Measurements from ENCODE around the gene GIGYF2. TPM values are rescaled to one million over a fixed set of nuclear protein-coding genes. Genes with fewer than 3 reads are reported as not detected.
A peak's percentile ranks its signal among the peaks of the same experiment; 100 is the strongest.

Gene GIGYF2
- total and polyA plus RNA-seq, 2 of the 13 experiments (the other 11 are each of a cell fraction or from before 2014, with no cell fraction given) = 44.9 to 73.5 TPM

GRCh38 chr2:232857158-232857563 lies 160.0 kb downstream of the GIGYF2 start (continued):
- TF ChIP-seq BCLAF1 (IDR thresholded peaks at IDR 0.05) = no peak
- TF ChIP-seq ZNF644 (CRISPR knock-in tag; IDR thresholded peaks at IDR 0.05; ENCODE audit: low read depth) = peak; percentile 96
- TF ChIP-seq ETV5 (CRISPR knock-in tag; IDR thresholded peaks at IDR 0.05; ENCODE audit: borderline replicate concordance) = peak; percentile 40; the same call in 1 of the 2 replicates
- TF ChIP-seq RBM39 (IDR thresholded peaks at IDR 0.05; ENCODE audit: low read depth, low read length, poor library complexity, severe bottlenecking) = no peak
- TF ChIP-seq AHDC1 (CRISPR knock-in tag; IDR thresholded peaks at IDR 0.05; ENCODE audit: borderline replicate concordance) = peak; percentile 85; the same call in 1 of the 2 replicates
- peak; percentile 61 for TF ChIP-seq NFYB (CRISPR knock-in tag; IDR thresholded peaks at IDR 0.05)
- peak; percentile 34; the same call in 1 of the 2 replicates for TF ChIP-seq ZNF749 (CRISPR knock-in tag; IDR thresholded peaks at IDR 0.05; ENCODE audit: borderline replicate concordance)
- TF ChIP-seq SAFB2 (CRISPR knock-in tag; IDR thresholded peaks at IDR 0.05; ENCODE audit: borderline replicate concordance, low read depth) = no peak
- TF ChIP-seq ZNF20 (CRISPR knock-in tag; IDR thresholded peaks at IDR 0.05) = no peak
- TF ChIP-seq TBX2 (CRISPR knock-in tag; IDR thresholded peaks at IDR 0.05; ENCODE audit: borderline replicate concordance) = peak; percentile 84; the same call in 1 of the 2 replicates
- peak; percentile 64 for TF ChIP-seq NFIC (IDR thresholded peaks at IDR 0.05; ENCODE audit: low read length)
- no peak for TF ChIP-seq ARNT2 (CRISPR knock-in tag; IDR thresholded peaks at IDR 0.05; ENCODE audit: low read depth)
- TF ChIP-seq BHLHE40 (IDR thresholded peaks at IDR 0.05; ENCODE audit: low read length) = 0 out of 2 replicates have a peak, but pooled peaks have one; percentile 28
- peak; percentile 90 for TF ChIP-seq NCOA2 (CRISPR knock-in tag; IDR thresholded peaks at IDR 0.05)
- TF ChIP-seq ZNF101 (CRISPR knock-in tag; IDR thresholded peaks at IDR 0.05; ENCODE audit: borderline replicate concordance, low read depth) = no peak
- no peak for TF ChIP-seq NFIB (CRISPR knock-in tag; IDR thresholded peaks at IDR 0.05; ENCODE audit: borderline replicate concordance)
- TF ChIP-seq ZNF430 (CRISPR knock-in tag; IDR thresholded peaks at IDR 0.05) = peak; percentile 70
- TF ChIP-seq ZNF713 (CRISPR knock-in tag; IDR thresholded peaks at IDR 0.05) = no peak
- TF ChIP-seq HIVEP1 (CRISPR knock-in tag; IDR thresholded peaks at IDR 0.05) = no peak
- TF ChIP-seq GZF1 (CRISPR knock-in tag; IDR thresholded peaks at IDR 0.05) = no peak
- peak; percentile 36; the same call in 1 of the 2 replicates for TF ChIP-seq MXD3 (CRISPR knock-in tag; IDR thresholded peaks at IDR 0.05)
